HG03460 (cell line): ENCODE data around the gene SLAIN2.
"Not testable (repeated sequence)": the region's sequence is repeated elsewhere in the genome, so short reads cannot be mapped to it uniquely, and the experiment has no call there.

ENCODE experiments used
- ATAC-seq: cut with Tn5 transposase; IDR thresholded peaks from one replicate; pipeline ENCODE4 v1.9.1; 2021; ENCODE audit not compliant: unreplicated experiment

SLAIN2 gene

GRCh38 chr4:48432017-48432416, 90.7 kb downstream of the SLAIN2 start:
- ATAC-seq = no peak

- ATAC-seq = no peak
Measured at GRCh38 chr4:48436318-48436717, 95.0 kb downstream of the SLAIN2 start.

- ATAC-seq = no peak
Measured at GRCh38 chr4:48439988-48440387, 98.7 kb downstream of the SLAIN2 start.

GRCh38 chr4:48440914-48441313, 99.6 kb downstream of the SLAIN2 start:
- ATAC-seq = not testable (repeated sequence)

GRCh38 chr4:48445704-48446103, 104.4 kb downstream of the SLAIN2 start:
- ATAC-seq = no peak

- ATAC-seq = no peak
Measured at GRCh38 chr4:48446642-48447041, 105.3 kb downstream of the SLAIN2 start.

GRCh38 chr4:48449151-48449550, 107.8 kb downstream of the SLAIN2 start:
- no peak for ATAC-seq

- no peak for ATAC-seq
Measured at GRCh38 chr4:48450740-48451139, 109.4 kb downstream of the SLAIN2 start.

- not testable (repeated sequence) for ATAC-seq
Measured at GRCh38 chr4:48451656-48452055, 110.3 kb downstream of the SLAIN2 start.

- ATAC-seq = no peak
Measured at GRCh38 chr4:48454591-48454990, 113.3 kb downstream of the SLAIN2 start.

GRCh38 chr4:48461000-48461399, 119.7 kb downstream of the SLAIN2 start:
- ATAC-seq = no peak

- ATAC-seq = no peak
Measured at GRCh38 chr4:48462363-48462762, 121.0 kb downstream of the SLAIN2 start.

GRCh38 chr4:48467442-48467841, 126.1 kb downstream of the SLAIN2 start:
- no peak for ATAC-seq

GRCh38 chr4:48467891-48468290, 126.6 kb downstream of the SLAIN2 start:
- no peak for ATAC-seq

- no peak for ATAC-seq
Measured at GRCh38 chr4:48470137-48470536, 128.8 kb downstream of the SLAIN2 start.

GRCh38 chr4:48470570-48470969, 129.2 kb downstream of the SLAIN2 start:
- ATAC-seq = no peak

GRCh38 chr4:48472794-48473193, 131.5 kb downstream of the SLAIN2 start:
- no peak for ATAC-seq

GRCh38 chr4:48475770-48476169, 134.4 kb downstream of the SLAIN2 start:
- ATAC-seq = no peak
